H1 (cell line): ENCODE results near the gene HDHD5. TPM values are rescaled to one million over a fixed set of nuclear protein-coding genes. Genes with fewer than 3 reads are reported as not detected.

Experiments used
- BACH1 ChIP-seq: IDR thresholded peaks from 2 replicates; pipeline ENCODE4 v1.6.1; 2012; ENCODE audit warnings: low read length, improper control_type of control experiment
- BRCA1 ChIP-seq: IDR thresholded peaks from 2 replicates; pipeline ENCODE4 v1.6.1; 2012; ENCODE audit warnings: low read depth, low read length, improper control_type of control experiment
- EGR1 ChIP-seq: IDR thresholded peaks from 2 replicates; pipeline ENCODE4 v1.6.1; 2011; ENCODE audit warnings: low read depth, low read length, borderline replicate concordance
- PHF8 ChIP-seq: fragments of 200-600 bp; sonication (generic); conservative IDR thresholded peaks from 2 replicates; pipeline ENCODE4 v1.7.1; 2012; ENCODE audit warnings: low read depth, mild to moderate bottlenecking, inconsistent platforms, low read length, moderate library complexity
- SIN3A ChIP-seq, 2 experiments: IDR thresholded peaks in 1 of 2; conservative IDR thresholded peaks in 1 of 2; 2 replicates each; pipeline ENCODE4 v1.6.1; 2011 to 2012; ENCODE audit warnings: low read length in 2 of 2, improper control_type of control experiment in 1 of 2, low read depth in 1 of 2, mild to moderate bottlenecking in 1 of 2
- polyA plus RNA-seq, 7 experiments: library from polyadenylated mRNA; depleted of rRNA in 3 of 7; stranded (reverse) in 5 of 7; unstranded in 2 of 7; fragments of >200 nt in 5 of 7; fragments of 200-250 nt in 2 of 7; gene quantifications; 1 replicate in 5 of 7; 2 replicates in 1 of 7; 4 replicates in 1 of 7; pipeline versions ENCODE4 v1.2.1 to v1.2.3, GENCODE V29; 2011 to 2013; ENCODE audit warnings: missing spikeins in 2 of 7, mixed read lengths in 2 of 7
- total RNA-seq: library from RNA; stranded (reverse); fragmentation: NEBNext Ultra II Directional; extraction: Animal tissue kit (Norgen Biotek cat#: 25700); gene quantifications from 2 replicates; pipeline ENCODE4 v1.2.1, GENCODE V29; 2021

Gene HDHD5
- total and polyA plus RNA-seq, 2 of the 8 experiments (the other 6 are each of a cell fraction or from before 2014, with no cell fraction given): 68.3 to 123 TPM

DNA sequence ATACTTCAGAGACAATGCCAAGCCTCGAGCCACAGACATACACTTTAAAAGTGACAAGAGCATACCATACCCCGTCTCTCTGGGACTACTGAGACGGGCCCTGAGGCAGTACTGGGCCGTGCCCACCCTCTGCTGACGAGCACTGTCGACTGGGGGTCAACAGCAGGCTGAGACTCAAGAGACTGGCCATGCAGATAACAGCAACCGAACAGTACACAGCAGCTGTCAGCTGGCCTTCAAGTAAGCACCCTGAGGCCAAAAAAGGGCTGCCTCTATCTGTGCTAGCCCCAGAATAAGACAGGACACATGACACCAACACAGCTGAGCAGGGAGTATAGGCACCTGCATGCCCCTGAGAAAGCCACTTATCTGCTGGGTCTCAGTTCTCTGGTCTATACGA, 19.1 kb downstream of the HDHD5 start (continued):
- no peak for TF ChIP-seq BRCA1
- no peak for TF ChIP-seq BACH1
- TF ChIP-seq EGR1: no peak
- TF ChIP-seq PHF8: no peak
- TF ChIP-seq SIN3A (conservative IDR thresholded peaks at IDR 0.05 in 1 of 2, IDR thresholded peaks at IDR 0.05 in 1 of 2; ENCODE audit: low read depth in 1 of 2, low read length in 2 of 2): no peak
